Fibroblast of the aortic adventitia (primary cell): ENCODE data around the gene EFNB2. TPM values are rescaled to one million over a fixed set of nuclear protein-coding genes. Genes with fewer than 3 reads are reported as not detected.

ENCODE experiments used
- DNase-seq: peaks from one replicate; pipeline ENCODE4 v3.0.0-alpha.2; 2010; ENCODE audit warnings: low read depth
- H3K4me3 ChIP-seq: 2 replicates; pipeline ENCODE4 v1.5.1; 2011; ENCODE audit warnings: low read depth, mild to moderate bottlenecking, control low read depth, low read length, moderate library complexity
- CTCF ChIP-seq: IDR thresholded peaks from 2 replicates; pipeline ENCODE4 v1.5.1; 2011; ENCODE audit warnings: mild to moderate bottlenecking, low read length, control low read depth, inconsistent platforms; ENCODE audit not compliant: insufficient read depth
- total RNA-seq: library from RNA; depleted of rRNA; stranded (reverse); fragments of >200 nt; gene quantifications from 2 replicates; pipeline ENCODE4 v1.2.3, GENCODE V29; 2012; ENCODE audit warnings: low replicate concordance

Gene EFNB2
- total RNA-seq, 1 donor: 5.5 TPM

- no peak for DNase-seq
- H3K4me3 ChIP-seq: no peak overlapping the region
- no peak for TF ChIP-seq CTCF
Measured at GRCh38 chr13:106562301-106562700, 26.8 kb upstream of the EFNB2 start.

- peak; percentile 39 for DNase-seq
- no peak for TF ChIP-seq CTCF
- no peak overlapping the region for H3K4me3 ChIP-seq
Measured at GRCh38 chr13:106561551-106562170, 26.2 kb upstream of the EFNB2 start.

- no peak for DNase-seq
- H3K4me3 ChIP-seq: no peak overlapping the region
- TF ChIP-seq CTCF: no peak
Measured at GRCh38 chr13:106560821-106561220, 25.4 kb upstream of the EFNB2 start.

GRCh38 chr13:106558527-106558926, 23.1 kb upstream of the EFNB2 start:
- no peak for TF ChIP-seq CTCF
- no peak for DNase-seq
- no peak overlapping the region for H3K4me3 ChIP-seq

GRCh38 chr13:106555631-106556328, 20.3 kb upstream of the EFNB2 start:
- no peak overlapping the region for H3K4me3 ChIP-seq
- peak; percentile 32 for DNase-seq
- no peak for TF ChIP-seq CTCF

GRCh38 chr13:106551751-106552150, 16.3 kb upstream of the EFNB2 start:
- TF ChIP-seq CTCF: no peak
- DNase-seq: no peak
- H3K4me3 ChIP-seq: no peak overlapping the region
